HepG2 (cell line): Measurements from ENCODE around the gene VAV2. TPM values are rescaled to one million over a fixed set of nuclear protein-coding genes. Genes with fewer than 3 reads are reported as not detected.

Experiments
- ARHGAP35 ChIP-seq: sonication (generic); formaldehyde crosslinking; IDR thresholded peaks from 2 replicates; pipeline ENCODE4 v1.9.0; 2022; ENCODE audit warnings: mild to moderate bottlenecking, inconsistent platforms, moderate library complexity, missing genetic modification reagents, borderline replicate concordance
- HNF1A ChIP-seq, 2 experiments: sonication (generic) in 1 of 2; formaldehyde crosslinking in 1 of 2; IDR thresholded peaks; 2 replicates each; pipeline versions ENCODE4 v1.4.0 to v1.6.1; 2016 to 2020; ENCODE audit warnings: borderline replicate concordance in 1 of 2, low read depth in 1 of 2, mild to moderate bottlenecking in 1 of 2, missing genetic modification reagents in 1 of 2
- IRF1 ChIP-seq: sonication (generic); formaldehyde crosslinking; IDR thresholded peaks from 2 replicates; pipeline ENCODE4 v1.4.0; 2020; ENCODE audit warnings: low read depth, mild to moderate bottlenecking, missing genetic modification reagents
- ISL2 ChIP-seq: sonication (generic); formaldehyde crosslinking; IDR thresholded peaks from 2 replicates; pipeline ENCODE4 v1.5.0; 2020; ENCODE audit warnings: missing genetic modification reagents
- MIER2 ChIP-seq: IDR thresholded peaks from 2 replicates; pipeline ENCODE4 v1.6.1; 2016; ENCODE audit warnings: missing biosample characterization, missing genetic modification reagents
- PRDM4 ChIP-seq: sonication (generic); formaldehyde crosslinking; IDR thresholded peaks from 2 replicates; pipeline ENCODE4 v1.9.0; 2021; ENCODE audit warnings: missing genetic modification reagents, borderline replicate concordance
- SP140L ChIP-seq: sonication (generic); formaldehyde crosslinking; IDR thresholded peaks from 2 replicates; pipeline ENCODE4 v1.4.0; 2020; ENCODE audit warnings: missing genetic modification reagents, borderline replicate concordance
- ZFP62 ChIP-seq: sonication (generic); formaldehyde crosslinking; IDR thresholded peaks from 2 replicates; pipeline ENCODE4 v1.4.0; 2020; ENCODE audit warnings: missing genetic modification reagents
- ZNF20 ChIP-seq: sonication (generic); formaldehyde crosslinking; IDR thresholded peaks from 2 replicates; pipeline ENCODE4 v1.4.0; 2020; ENCODE audit warnings: mild to moderate bottlenecking, moderate library complexity, missing genetic modification reagents
- polyA plus RNA-seq, 8 experiments: library from polyadenylated mRNA; depleted of rRNA in 3 of 8; stranded (reverse) in 7 of 8; unstranded in 1 of 8; fragments of >200 nt; fragmentation: Illumina TruSeq in 4 of 8; extraction: Trizol in 4 of 8; gene quantifications; 2 replicates each; pipeline versions ENCODE4 v1.2.1 to v1.2.3, GENCODE V29; 2011 to 2016; ENCODE audit warnings: low read depth in 4 of 8, missing spikeins in 1 of 8, mixed read lengths in 1 of 8; ENCODE audit not compliant: insufficient read depth in 1 of 8
- total RNA-seq, 5 experiments: library from RNA; depleted of rRNA; stranded (reverse); fragments of >200 nt; fragmentation: Illumina TruSeq; extraction: Trizol; gene quantifications; 2 replicates each; pipeline ENCODE4 v1.2.3, GENCODE V29; 2016; ENCODE audit warnings: low read depth in 1 of 5

Gene VAV2
- total and polyA plus RNA-seq, 2 of the 13 experiments (the other 11 are each of a cell fraction or from before 2014, with no cell fraction given), result 22.5 to 22.9 TPM

- TF ChIP-seq IRF1 (CRISPR knock-in tag) (no peak), ZFP62 (no peak), ZNF20 (CRISPR knock-in tag) (no peak), ARHGAP35 (CRISPR knock-in tag) (no peak), MIER2 (no peak), ISL2 (CRISPR knock-in tag) (no peak), HNF1A (IDR thresholded peaks at IDR 0.05; ENCODE audit: low read depth) (no peak), HNF1A (CRISPR knock-in tag; IDR thresholded peaks at IDR 0.05; ENCODE audit: borderline replicate concordance) (no peak), PRDM4 (no peak), SP140L (CRISPR knock-in tag) (no peak)
Observed at GRCh38 chr9:133725886-133726285, 266.2 kb downstream of the VAV2 start (continued).
